HepG2 (cell line): ENCODE data around the gene ZNF652.

Experiments used
- FOXM1 ChIP-seq: sonication (generic); formaldehyde crosslinking; IDR thresholded peaks from 2 replicates; pipeline ENCODE4 v1.5.0; 2020; ENCODE audit warnings: missing genetic modification reagents
- HHEX ChIP-seq: IDR thresholded peaks from 2 replicates; pipeline ENCODE4 v1.6.1; 2016; ENCODE audit warnings: control low read depth
- PHF21A ChIP-seq: sonication (generic); formaldehyde crosslinking; IDR thresholded peaks from 2 replicates; pipeline ENCODE4 v1.5.0; 2020; ENCODE audit warnings: mild to moderate bottlenecking, missing genetic modification reagents
- REPIN1 ChIP-seq: sonication (generic); formaldehyde crosslinking; IDR thresholded peaks from 2 replicates; pipeline ENCODE4 v1.8.0; 2022; ENCODE audit warnings: missing genetic modification reagents, low read depth, mild to moderate bottlenecking, borderline replicate concordance
- SNAPC2 ChIP-seq: sonication (generic); formaldehyde crosslinking; IDR thresholded peaks from 2 replicates; pipeline ENCODE4 v1.8.1; 2022; ENCODE audit warnings: mild to moderate bottlenecking, missing genetic modification reagents
- TBL1XR1 ChIP-seq: fragments of 150-350 bp; IDR thresholded peaks from 2 replicates; pipeline ENCODE4 v1.6.1; 2014; ENCODE audit warnings: borderline replicate concordance, low read length; ENCODE audit not compliant: partially characterized antibody
- ZNF136 ChIP-seq: sonication (generic); formaldehyde crosslinking; IDR thresholded peaks from 2 replicates; pipeline ENCODE4 v1.8.1; 2022; ENCODE audit warnings: low read depth, mild to moderate bottlenecking, moderate library complexity, missing genetic modification reagents
- ZNF431 ChIP-seq: sonication (generic); formaldehyde crosslinking; IDR thresholded peaks from 2 replicates; pipeline ENCODE4 v1.9.0; 2022; ENCODE audit warnings: missing genetic modification reagents, low read depth, mild to moderate bottlenecking, borderline replicate concordance
- TF ChIP-seq, protein P1 (sequence below): IDR thresholded peaks from 2 replicates; pipeline ENCODE4 v1.6.1; 2012; ENCODE audit warnings: inconsistent platforms
- TF ChIP-seq, protein P2 (sequence below): sonication (generic); formaldehyde crosslinking; IDR thresholded peaks from 2 replicates; pipeline ENCODE4 v1.9.0; 2021; ENCODE audit warnings: missing genetic modification reagents, borderline replicate concordance
- TF ChIP-seq, protein P3 (sequence below): sonication (generic); formaldehyde crosslinking; IDR thresholded peaks from 2 replicates; pipeline ENCODE4 v1.5.0; 2020; ENCODE audit warnings: mild to moderate bottlenecking, missing genetic modification reagents, moderate library complexity
- TF ChIP-seq, protein P4 (sequence below): IDR thresholded peaks from 2 replicates; pipeline ENCODE4 v1.6.1; 2012; ENCODE audit warnings: low read depth, low read length, improper control_type of control experiment
- TF ChIP-seq, protein P5 (sequence below): sonication (generic); formaldehyde crosslinking; IDR thresholded peaks from 2 replicates; pipeline ENCODE4 v1.5.0; 2020; ENCODE audit warnings: mild to moderate bottlenecking, missing genetic modification reagents, borderline replicate concordance

DNA sequence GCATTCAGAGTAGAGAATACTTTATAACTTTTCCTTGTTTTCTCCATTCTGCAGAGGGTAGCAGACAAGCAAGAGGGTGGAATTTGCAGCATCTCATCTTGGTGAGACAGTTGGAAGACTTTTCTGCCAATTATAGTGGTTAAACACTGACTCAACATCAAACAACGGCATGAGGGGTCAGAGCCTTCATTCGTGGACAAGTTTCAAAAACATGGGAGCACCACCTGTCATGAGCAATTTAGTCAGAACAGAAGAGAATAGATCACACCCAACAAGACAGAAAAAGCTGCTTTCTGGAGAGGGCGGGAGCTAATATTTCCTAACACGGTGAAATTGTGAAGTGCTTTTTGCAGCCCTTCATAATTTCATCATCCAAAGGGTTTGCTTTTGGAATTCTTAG, 17.9 kb upstream of the ZNF652 start:
- TF ChIP-seq, protein P1, sequence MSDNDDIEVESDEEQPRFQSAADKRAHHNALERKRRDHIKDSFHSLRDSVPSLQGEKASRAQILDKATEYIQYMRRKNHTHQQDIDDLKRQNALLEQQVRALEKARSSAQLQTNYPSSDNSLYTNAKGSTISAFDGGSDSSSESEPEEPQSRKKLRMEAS: no peak
- TF ChIP-seq, protein P2, sequence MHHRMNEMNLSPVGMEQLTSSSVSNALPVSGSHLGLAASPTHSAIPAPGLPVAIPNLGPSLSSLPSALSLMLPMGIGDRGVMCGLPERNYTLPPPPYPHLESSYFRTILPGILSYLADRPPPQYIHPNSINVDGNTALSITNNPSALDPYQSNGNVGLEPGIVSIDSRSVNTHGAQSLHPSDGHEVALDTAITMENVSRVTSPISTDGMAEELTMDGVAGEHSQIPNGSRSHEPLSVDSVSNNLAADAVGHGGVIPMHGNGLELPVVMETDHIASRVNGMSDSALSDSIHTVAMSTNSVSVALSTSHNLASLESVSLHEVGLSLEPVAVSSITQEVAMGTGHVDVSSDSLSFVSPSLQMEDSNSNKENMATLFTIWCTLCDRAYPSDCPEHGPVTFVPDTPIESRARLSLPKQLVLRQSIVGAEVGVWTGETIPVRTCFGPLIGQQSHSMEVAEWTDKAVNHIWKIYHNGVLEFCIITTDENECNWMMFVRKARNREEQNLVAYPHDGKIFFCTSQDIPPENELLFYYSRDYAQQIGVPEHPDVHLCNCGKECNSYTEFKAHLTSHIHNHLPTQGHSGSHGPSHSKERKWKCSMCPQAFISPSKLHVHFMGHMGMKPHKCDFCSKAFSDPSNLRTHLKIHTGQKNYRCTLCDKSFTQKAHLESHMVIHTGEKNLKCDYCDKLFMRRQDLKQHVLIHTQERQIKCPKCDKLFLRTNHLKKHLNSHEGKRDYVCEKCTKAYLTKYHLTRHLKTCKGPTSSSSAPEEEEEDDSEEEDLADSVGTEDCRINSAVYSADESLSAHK (CRISPR knock-in tag): no peak
- TF ChIP-seq SNAPC2 (CRISPR knock-in tag): no peak
- no peak for TF ChIP-seq FOXM1
- TF ChIP-seq ZNF136 (CRISPR knock-in tag): no peak
- TF ChIP-seq, protein P3, sequence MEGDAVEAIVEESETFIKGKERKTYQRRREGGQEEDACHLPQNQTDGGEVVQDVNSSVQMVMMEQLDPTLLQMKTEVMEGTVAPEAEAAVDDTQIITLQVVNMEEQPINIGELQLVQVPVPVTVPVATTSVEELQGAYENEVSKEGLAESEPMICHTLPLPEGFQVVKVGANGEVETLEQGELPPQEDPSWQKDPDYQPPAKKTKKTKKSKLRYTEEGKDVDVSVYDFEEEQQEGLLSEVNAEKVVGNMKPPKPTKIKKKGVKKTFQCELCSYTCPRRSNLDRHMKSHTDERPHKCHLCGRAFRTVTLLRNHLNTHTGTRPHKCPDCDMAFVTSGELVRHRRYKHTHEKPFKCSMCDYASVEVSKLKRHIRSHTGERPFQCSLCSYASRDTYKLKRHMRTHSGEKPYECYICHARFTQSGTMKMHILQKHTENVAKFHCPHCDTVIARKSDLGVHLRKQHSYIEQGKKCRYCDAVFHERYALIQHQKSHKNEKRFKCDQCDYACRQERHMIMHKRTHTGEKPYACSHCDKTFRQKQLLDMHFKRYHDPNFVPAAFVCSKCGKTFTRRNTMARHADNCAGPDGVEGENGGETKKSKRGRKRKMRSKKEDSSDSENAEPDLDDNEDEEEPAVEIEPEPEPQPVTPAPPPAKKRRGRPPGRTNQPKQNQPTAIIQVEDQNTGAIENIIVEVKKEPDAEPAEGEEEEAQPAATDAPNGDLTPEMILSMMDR (CRISPR knock-in tag): no peak
- TF ChIP-seq, protein P4, sequence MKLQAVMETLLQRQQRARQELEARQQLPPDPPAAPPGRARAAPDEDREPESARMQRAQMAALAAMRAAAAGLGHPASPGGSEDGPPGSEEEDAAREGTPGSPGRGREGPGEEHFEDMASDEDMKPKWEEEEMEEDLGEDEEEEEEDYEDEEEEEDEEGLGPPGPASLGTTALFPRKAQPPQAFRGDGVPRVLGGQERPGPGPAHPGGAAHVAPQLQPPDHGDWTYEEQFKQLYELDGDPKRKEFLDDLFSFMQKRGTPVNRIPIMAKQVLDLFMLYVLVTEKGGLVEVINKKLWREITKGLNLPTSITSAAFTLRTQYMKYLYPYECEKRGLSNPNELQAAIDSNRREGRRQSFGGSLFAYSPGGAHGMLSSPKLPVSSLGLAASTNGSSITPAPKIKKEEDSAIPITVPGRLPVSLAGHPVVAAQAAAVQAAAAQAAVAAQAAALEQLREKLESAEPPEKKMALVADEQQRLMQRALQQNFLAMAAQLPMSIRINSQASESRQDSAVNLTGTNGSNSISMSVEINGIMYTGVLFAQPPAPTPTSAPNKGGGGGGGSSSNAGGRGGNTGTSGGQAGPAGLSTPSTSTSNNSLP: no peak
- TF ChIP-seq, protein P5, sequence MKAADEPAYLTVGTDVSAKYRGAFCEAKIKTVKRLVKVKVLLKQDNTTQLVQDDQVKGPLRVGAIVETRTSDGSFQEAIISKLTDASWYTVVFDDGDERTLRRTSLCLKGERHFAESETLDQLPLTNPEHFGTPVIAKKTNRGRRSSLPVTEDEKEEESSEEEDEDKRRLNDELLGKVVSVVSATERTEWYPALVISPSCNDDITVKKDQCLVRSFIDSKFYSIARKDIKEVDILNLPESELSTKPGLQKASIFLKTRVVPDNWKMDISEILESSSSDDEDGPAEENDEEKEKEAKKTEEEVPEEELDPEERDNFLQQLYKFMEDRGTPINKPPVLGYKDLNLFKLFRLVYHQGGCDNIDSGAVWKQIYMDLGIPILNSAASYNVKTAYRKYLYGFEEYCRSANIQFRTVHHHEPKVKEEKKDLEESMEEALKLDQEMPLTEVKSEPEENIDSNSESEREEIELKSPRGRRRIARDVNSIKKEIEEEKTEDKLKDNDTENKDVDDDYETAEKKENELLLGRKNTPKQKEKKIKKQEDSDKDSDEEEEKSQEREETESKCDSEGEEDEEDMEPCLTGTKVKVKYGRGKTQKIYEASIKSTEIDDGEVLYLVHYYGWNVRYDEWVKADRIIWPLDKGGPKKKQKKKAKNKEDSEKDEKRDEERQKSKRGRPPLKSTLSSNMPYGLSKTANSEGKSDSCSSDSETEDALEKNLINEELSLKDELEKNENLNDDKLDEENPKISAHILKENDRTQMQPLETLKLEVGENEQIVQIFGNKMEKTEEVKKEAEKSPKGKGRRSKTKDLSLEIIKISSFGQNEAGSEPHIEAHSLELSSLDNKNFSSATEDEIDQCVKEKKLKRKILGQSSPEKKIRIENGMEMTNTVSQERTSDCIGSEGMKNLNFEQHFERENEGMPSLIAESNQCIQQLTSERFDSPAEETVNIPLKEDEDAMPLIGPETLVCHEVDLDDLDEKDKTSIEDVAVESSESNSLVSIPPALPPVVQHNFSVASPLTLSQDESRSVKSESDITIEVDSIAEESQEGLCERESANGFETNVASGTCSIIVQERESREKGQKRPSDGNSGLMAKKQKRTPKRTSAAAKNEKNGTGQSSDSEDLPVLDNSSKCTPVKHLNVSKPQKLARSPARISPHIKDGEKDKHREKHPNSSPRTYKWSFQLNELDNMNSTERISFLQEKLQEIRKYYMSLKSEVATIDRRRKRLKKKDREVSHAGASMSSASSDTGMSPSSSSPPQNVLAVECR (CRISPR knock-in tag): no peak
- no peak for TF ChIP-seq REPIN1
- TF ChIP-seq HHEX: no peak
- TF ChIP-seq PHF21A: no peak
- no peak for TF ChIP-seq TBL1XR1
- no peak for TF ChIP-seq ZNF431 (CRISPR knock-in tag)
